Measurements from ENCODE around the gene FAM50A. TPM values are rescaled to one million over a fixed set of nuclear protein-coding genes. Genes with fewer than 3 reads are reported as not detected.

FAM50A gene
- total RNA-seq, 4 donors from 2014 or later = 16.2 to 31.5 (median 23.3) TPM

DNA sequence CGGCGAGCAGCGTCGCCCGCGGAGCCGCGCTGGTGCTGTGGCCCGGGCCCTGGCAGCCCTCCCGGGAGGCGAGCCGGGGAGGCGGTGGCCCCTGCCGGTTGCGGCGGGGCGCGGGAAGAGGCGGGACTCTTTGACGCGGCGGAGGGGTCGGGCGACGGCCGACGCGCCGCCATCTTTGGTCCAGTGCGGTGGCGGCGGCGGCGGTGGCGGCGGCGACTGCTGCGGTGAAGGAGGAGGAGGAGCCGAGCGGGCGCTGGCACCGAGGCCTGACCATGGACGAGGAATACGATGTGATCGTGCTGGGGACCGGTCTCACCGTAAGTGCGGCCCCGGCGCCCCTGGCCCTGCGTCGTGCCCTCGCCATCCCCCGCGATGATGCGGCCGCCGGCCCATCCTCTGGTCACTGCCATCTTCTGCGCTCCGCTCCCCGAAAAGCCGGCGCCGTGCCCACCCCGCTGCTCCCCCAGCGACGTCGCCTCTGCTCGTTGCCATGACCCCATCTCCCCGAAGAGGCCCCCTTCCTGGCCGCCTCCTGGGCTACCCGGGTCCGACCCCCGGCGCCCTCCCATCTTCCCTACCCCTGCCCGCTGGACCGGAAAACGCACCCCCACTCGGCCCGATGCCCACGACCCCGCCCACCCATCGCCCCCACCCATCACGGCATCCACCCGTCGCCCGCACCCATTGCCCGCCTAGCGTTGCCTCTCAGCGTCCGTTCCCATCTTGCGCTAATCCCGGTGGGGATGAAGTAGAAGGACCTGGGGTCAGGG, 6.8 kb upstream of the FAM50A start, which contains the start of gene GDI1:
Gene GDI1 (plus strand): TSS at position 172 of the 770 bp plus-strand sequence. CDS start 101 bp downstream, at position 273.
- peak within 1 kb of the TSS; percentile 67 for H3K4me3 ChIP-seq
- H3K36me3 ChIP-seq = peaks cover 54% of the 10 kb centered on the region
- no peaks in the 10 kb centered on the region for H3K9me3 ChIP-seq
- no peaks in the 10 kb centered on the region for H3K27me3 ChIP-seq
- peak within 1 kb of the TSS; percentile 88 for H3K27ac ChIP-seq
- TF ChIP-seq POLR2A (IDR thresholded peaks at IDR 0.05) (no peak), POLR2AphosphoS5 (IDR thresholded peaks at IDR 0.05) (no peak), EP300 (IDR thresholded peaks at IDR 0.05) (no peak)
- TF ChIP-seq, protein P1, sequence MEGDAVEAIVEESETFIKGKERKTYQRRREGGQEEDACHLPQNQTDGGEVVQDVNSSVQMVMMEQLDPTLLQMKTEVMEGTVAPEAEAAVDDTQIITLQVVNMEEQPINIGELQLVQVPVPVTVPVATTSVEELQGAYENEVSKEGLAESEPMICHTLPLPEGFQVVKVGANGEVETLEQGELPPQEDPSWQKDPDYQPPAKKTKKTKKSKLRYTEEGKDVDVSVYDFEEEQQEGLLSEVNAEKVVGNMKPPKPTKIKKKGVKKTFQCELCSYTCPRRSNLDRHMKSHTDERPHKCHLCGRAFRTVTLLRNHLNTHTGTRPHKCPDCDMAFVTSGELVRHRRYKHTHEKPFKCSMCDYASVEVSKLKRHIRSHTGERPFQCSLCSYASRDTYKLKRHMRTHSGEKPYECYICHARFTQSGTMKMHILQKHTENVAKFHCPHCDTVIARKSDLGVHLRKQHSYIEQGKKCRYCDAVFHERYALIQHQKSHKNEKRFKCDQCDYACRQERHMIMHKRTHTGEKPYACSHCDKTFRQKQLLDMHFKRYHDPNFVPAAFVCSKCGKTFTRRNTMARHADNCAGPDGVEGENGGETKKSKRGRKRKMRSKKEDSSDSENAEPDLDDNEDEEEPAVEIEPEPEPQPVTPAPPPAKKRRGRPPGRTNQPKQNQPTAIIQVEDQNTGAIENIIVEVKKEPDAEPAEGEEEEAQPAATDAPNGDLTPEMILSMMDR (IDR thresholded peaks at IDR 0.05) = no peak
- peak in 1 of 2 donors; percentile 73 for DNase-seq (ENCODE audit: low spot score in 2 of 2)
- 51% methylated on average over 43 of the region's 93 CpGs for WGBS
- peaks cover 15% of the 10 kb centered on the region for H3K4me1 ChIP-seq

DNA sequence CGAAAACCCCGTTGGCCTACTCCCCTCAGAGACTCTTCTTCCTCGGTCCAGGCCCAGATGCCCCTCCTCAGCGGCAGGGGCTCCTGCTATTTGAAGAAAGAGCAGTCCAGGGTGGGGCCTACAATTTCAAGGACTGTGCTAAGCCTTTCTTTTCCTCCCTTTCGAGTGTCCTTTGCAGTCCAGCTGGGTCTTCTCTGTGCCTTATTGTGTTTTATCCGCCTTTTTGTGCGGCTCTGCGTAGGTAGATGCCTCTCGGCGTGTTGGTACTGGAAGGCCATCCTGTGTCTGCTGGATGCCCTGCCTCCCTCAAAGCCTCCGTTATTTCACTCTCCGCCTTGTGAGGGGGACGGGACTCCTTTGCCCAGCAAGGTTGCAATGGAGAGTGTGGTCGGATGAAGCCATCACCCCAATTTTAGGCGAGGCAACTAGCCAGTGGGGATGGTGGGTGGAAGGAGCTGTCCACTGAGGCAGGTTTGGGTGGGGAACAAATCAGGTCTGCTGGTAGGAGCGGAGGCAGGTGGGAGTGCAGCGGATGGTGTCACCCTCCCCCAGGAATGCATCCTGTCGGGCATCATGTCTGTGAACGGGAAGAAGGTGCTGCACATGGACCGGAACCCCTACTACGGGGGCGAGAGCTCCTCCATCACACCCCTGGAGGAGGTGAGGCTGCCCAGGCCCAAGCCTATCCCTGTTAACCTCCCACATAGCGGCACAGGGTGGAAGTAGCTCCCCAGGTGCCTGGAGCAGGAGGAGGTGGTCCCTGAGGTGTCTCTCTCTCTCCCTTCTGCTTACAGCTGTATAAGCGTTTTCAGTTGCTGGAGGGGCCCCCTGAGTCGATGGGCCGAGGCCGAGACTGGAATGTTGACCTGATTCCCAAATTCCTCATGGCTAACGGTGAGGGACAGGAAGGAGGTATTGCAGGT, 5.7 kb upstream of the FAM50A start:
- Histone ChIP-seq H3K27ac (no peak overlapping the region), H3K4me1 (peaks cover 15% of the 10 kb centered on the region), H3K27me3 (no peaks in the 10 kb centered on the region), H3K9me3 (no peaks in the 10 kb centered on the region), H3K36me3 (peaks cover 51% of the 10 kb centered on the region), H3K4me3 (peak overlapping the region; percentile 67)
- TF ChIP-seq POLR2AphosphoS5 (IDR thresholded peaks at IDR 0.05) = no peak
- no peak for TF ChIP-seq EP300 (IDR thresholded peaks at IDR 0.05)
- TF ChIP-seq, protein P1 (IDR thresholded peaks at IDR 0.05) = no peak
- TF ChIP-seq POLR2A (IDR thresholded peaks at IDR 0.05) = no peak
- no peak for DNase-seq (ENCODE audit: low spot score in 2 of 2)
- 63% methylated on average over 23 of the region's 28 CpGs for WGBS

DNA sequence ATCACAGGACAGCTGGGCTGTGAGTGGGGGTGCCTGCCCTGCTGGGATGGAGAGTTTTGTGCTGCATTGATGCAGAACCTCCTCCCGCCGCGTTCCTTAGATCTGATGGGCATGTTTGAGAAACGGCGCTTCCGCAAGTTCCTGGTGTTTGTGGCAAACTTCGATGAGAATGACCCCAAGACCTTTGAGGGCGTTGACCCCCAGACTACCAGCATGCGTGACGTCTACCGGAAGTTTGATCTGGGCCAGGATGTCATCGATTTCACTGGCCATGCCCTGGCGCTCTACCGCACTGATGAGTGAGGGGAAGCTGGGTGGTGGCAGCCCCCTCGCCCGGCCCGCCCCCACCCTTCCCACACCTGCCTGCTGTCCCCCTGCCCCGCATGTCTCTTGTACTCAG, 4.1 kb upstream of the FAM50A start:
- no peak for DNase-seq (ENCODE audit: low spot score in 2 of 2)

DNA sequence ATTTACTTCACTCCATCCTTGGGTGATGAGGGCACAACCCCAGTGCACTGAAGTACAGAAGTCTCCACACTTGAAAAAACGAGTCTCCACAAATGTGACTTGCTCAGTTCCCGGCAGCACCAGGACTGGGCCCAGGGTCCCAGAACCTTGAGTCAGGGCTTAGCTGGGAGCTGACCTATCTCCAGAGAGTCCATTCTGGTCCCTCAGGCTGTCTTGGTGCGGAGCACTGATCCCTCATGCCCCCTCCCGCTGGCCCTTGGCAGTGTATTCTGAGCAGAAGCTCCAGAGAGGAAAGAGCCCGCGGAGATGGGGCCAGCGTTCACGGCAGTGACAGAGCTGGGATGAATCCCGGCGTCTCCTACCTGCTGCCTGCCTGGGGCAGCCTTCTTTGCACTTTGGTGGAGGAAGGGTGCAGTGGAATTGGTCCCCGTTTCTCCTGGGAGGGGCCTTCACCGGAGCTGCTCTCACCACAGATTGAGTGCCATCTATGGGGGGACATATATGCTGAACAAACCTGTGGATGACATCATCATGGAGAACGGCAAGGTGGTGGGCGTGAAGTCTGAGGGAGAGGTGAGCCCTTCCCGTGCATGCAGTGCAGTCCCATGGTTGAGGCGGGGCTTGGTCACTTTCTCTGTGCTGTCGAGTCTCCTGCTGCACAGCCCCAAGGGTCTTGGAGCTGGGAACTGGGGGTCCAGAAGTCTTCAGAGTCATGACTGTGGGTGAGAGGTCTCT, 3.2 kb upstream of the FAM50A start:
- WGBS = 81% methylated on average over 15 of the region's 17 CpGs
- Histone ChIP-seq H3K27me3 (no peaks in the 10 kb centered on the region), H3K4me3 (no peak overlapping the region), H3K27ac (no peak overlapping the region), H3K36me3 (peaks cover 29% of the 10 kb centered on the region), H3K9me3 (no peaks in the 10 kb centered on the region), H3K4me1 (peaks cover 37% of the 10 kb centered on the region)
- DNase-seq (ENCODE audit: low spot score in 2 of 2) = no peak
- TF ChIP-seq, protein P1 (IDR thresholded peaks at IDR 0.05) = no peak
- TF ChIP-seq EP300 (IDR thresholded peaks at IDR 0.05) (no peak), POLR2AphosphoS5 (IDR thresholded peaks at IDR 0.05) (no peak), POLR2A (IDR thresholded peaks at IDR 0.05) (no peak)

More for the DNA sequence above, 4.1 kb upstream of the FAM50A start:
- no peak overlapping the region for H3K27ac ChIP-seq
- peaks cover 36% of the 10 kb centered on the region for H3K36me3 ChIP-seq
- H3K4me3 ChIP-seq = no peak overlapping the region
- no peaks in the 10 kb centered on the region for H3K27me3 ChIP-seq
- no peak for TF ChIP-seq POLR2AphosphoS5 (IDR thresholded peaks at IDR 0.05)
- no peak for TF ChIP-seq EP300 (IDR thresholded peaks at IDR 0.05)
- no peak for TF ChIP-seq POLR2A (IDR thresholded peaks at IDR 0.05)
- TF ChIP-seq, protein P1 (IDR thresholded peaks at IDR 0.05) = no peak
- H3K9me3 ChIP-seq = no peaks in the 10 kb centered on the region
- peaks cover 28% of the 10 kb centered on the region for H3K4me1 ChIP-seq
- WGBS = 91% methylated on average over 16 of the region's 18 CpGs
